ENCODE results near the gene WDR33. TPM values are rescaled to one million over a fixed set of nuclear protein-coding genes. Genes with fewer than 3 reads are reported as not detected.

The WDR33 gene
- total and polyA plus RNA-seq, 10 of the 15 experiments (the other 5 are each of a cell fraction or from before 2014, with no cell fraction given) = 29.2 to 73.8 (median 45.6) TPM

DNA sequence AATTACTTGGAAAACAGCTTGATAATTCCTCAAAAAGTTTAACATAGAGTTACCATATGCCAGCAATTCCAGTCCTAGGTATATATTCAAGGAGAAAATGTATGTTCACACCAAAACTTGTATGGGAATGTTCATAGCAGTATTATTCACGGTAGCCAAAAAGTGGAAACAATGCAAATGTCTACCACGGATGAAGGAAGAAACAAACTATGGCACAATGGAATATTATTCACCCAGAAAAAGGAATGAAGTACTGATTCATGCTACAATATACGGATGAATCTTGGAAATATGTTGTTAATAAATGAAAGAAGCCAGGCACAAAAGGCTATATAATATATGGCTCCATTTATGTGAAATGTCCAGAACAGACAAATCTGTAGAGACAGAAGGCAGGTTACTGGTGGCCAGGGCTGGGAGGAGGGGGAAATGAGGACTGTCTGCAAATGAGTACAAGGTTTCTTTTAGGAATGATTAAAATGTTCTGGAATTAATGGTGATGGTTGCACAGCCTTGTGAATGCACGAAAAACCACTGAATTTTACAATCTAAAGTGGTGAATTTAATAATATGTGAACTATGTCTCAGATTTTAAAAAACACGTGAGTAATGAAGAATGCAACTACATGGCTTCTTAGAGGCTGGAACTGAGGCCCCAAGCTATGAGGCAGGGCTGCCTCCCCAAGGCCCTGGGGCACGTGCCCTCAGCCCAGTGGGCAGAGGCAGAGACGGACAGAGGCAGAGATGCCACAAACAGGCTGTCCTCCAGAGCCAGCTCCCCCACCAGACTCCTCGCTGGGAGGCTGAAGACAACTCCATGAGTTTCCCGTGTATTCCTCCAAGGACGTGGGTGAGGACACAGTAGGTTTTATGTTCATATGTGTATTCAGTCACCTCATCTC, 140.7 kb downstream of the WDR33 start:
- ChIA-PET POLR2A (no interaction called here), SMC1A (ENCODE audit: uncharacterized antibody, unreplicated experiment) (no interaction called here), RAD21 (ENCODE audit: unreplicated experiment) (interaction anchor here (0.7 kb wide), 1 partner anchor 39 kb away, joined by 3 read pairs; no protein-coding TSS in a partner anchor), CTCF (no interaction called here)
- Histone ChIP-seq H4K20me1 (ENCODE audit: control insufficient read depth, insufficient read depth) (no peaks in the 10 kb centered on the region), H3K4me1 (ENCODE audit: control insufficient read depth, insufficient read depth, low read length) (no peaks in the 10 kb centered on the region), H3K9ac (ENCODE audit: control insufficient read depth, insufficient read depth, low read length) (no peak overlapping the region), H2AFZ (ENCODE audit: control insufficient read depth, low read depth, low read length) (no peak overlapping the region), H3K79me2 (ENCODE audit: control insufficient read depth, insufficient read depth, low read length) (no peaks in the 10 kb centered on the region), H3K27ac (ENCODE audit: control insufficient read depth, insufficient read depth) (no peak overlapping the region), H3K4me2 (ENCODE audit: control insufficient read depth, insufficient read depth) (no peak overlapping the region), H3K27me3 (replicated peaks in 1 of 2; ENCODE audit: control insufficient read depth in 2 of 2, insufficient read depth in 2 of 2, low read length in 1 of 2) (peaks cover 3 to 10% of the 10 kb centered on the region in 2 experiments; a peak in 3 of 4 replicates), H3K4me3 (no peak overlapping the region), H3K9me3 (replicated peaks; ENCODE audit: control insufficient read depth, insufficient read depth, low read length) (no peaks in the 10 kb centered on the region), H3K36me3 (ENCODE audit: control insufficient read depth in 2 of 2, insufficient read depth in 2 of 2, low read length in 1 of 2) (no peaks in the 10 kb centered on the region)
- DNase-seq (ENCODE audit: low read depth, low spot score) (no peak), ATAC-seq (no peak), FAIRE-seq (no peak)
- TF ChIP-seq POLR2AphosphoS2 (IDR thresholded peaks at IDR 0.05; ENCODE audit: low read depth, low read length) (no peak), POLR2AphosphoS5 (IDR thresholded peaks at IDR 0.05; ENCODE audit: low read length) (no peak), POLR2A (IDR thresholded peaks at IDR 0.05; ENCODE audit: low read depth, low read length) (no peak), NFYB (IDR thresholded peaks at IDR 0.05; ENCODE audit: insufficient read depth, low read depth, low read length) (no peak), CBFB (IDR thresholded peaks at IDR 0.05; ENCODE audit: low read depth) (no peak), CREB1 (IDR thresholded peaks at IDR 0.05; ENCODE audit: low read depth) (no peak), CREM (IDR thresholded peaks at IDR 0.05; ENCODE audit: low read depth) (no peak)
- TF ChIP-seq, protein P1, sequence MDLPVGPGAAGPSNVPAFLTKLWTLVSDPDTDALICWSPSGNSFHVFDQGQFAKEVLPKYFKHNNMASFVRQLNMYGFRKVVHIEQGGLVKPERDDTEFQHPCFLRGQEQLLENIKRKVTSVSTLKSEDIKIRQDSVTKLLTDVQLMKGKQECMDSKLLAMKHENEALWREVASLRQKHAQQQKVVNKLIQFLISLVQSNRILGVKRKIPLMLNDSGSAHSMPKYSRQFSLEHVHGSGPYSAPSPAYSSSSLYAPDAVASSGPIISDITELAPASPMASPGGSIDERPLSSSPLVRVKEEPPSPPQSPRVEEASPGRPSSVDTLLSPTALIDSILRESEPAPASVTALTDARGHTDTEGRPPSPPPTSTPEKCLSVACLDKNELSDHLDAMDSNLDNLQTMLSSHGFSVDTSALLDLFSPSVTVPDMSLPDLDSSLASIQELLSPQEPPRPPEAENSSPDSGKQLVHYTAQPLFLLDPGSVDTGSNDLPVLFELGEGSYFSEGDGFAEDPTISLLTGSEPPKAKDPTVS (IDR thresholded peaks at IDR 0.05; ENCODE audit: low read depth, low read length) = no peak
- BruUV-seq (replicated peaks) = no TSS peak
- intact Hi-C loops (cut with micrococcal nuclease; ENCODE audit: unreplicated experiment) = no loop called here
- WGBS (ENCODE audit: insufficient coverage, insufficient replicate concordance, low lambda C conversion rate, missing lambda C conversion rate) = 33% methylated on average over 10 of the region's 10 CpGs
- in situ Hi-C loops (cut with MboI) = no loop called here
